HL-60/S4 treated with phorbol 12-myristate 13-acetate at 8.2 ng/mL for 4 days and 3 days (cell line): ENCODE data around the gene PRKCE.
"Not testable (repeated sequence)": the region's sequence is repeated elsewhere in the genome, so short reads cannot be mapped to it uniquely, and the experiment has no call there.

ENCODE experiments used
- in situ Hi-C: fragments of 300-500 bp; cut with MboI; formaldehyde crosslinking; loops from 2 replicates; pipeline ENCODE4 v1.15.0; 2022; ENCODE audit warnings: low sequenced_read_pairs

PRKCE gene

DNA sequence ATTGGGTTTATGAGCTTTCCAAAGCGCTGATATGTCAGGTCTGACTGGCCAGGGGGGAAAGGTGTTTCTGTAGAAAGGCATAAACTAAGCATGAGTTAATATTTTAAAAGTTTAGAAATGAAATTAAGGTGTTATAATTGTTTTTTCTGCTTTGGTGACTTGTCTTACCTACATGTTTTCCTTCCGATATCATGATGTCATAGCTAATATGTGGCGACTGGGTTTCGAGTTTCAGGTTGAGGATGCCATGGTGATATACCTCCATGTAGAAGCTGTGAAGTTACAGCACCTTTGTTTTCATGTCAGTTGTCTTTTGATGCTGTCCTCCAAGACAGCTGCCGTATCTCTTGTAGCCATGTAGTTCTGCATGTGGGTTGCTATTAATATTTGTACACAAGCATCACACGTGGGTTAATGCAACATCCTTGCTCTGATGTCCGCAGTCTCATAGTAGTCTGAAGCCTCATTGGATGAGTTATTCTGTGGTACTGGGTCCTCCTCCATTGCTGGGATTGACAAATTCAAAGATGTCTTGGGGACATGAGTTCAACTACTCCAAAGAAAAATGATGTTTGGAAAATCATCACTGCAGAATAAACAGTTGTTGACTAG lies 230.6 kb downstream of the PRKCE start:
- in situ Hi-C loops = no loop called here

DNA sequence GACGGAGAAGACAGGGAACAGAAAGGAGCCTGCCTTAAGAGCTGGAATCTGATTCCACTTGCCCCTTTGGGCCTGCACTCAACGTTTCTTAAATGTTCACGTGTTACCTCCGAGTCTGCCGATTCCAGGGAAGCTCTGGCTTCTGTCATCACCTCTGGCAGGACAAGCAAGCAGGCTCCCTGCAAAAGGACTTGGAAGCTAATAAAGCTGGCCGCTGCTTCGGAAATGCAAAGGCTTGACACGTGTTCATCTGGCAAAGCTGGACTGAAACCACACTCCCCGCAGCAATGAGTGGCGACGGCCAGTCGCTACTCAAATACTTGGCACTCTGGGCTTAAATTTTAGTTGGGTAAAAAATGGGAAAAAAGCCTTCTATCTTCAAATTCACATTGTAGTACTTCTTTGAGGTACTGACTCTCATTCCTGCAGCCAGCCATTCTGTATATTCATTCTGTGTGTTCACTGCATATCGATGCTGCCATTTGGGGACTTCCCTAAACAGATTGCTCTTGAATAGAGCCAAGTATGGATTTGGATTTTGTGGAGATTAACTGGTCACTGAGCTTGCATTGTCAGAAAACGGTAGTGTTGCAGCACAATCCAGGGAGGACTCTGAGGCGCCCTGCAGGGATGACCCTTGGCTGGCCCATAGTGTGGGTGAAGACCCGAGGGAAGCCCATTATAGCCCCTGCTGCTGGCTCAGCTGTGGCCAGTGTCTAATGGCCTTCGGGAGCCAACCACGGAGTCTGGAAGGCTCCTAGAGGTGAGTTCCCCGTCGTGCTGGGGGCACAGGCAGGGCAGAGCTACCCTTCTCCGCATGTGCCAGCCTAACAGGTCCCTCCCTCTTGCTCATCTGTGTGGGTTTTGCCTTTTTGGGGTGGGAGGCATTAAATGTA lies 231.5 kb downstream of the PRKCE start:
- in situ Hi-C loops = no loop called here

GRCh38 chr2:45883603-45884000 lies 232.1 kb downstream of the PRKCE start:
- in situ Hi-C loops = no loop called here

GRCh38 chr2:45884126-45884525 lies 232.7 kb downstream of the PRKCE start:
- in situ Hi-C loops = no loop called here

- in situ Hi-C loops = no loop called here
These were observed 233.7 kb downstream of the PRKCE start for GRCh38 chr2:45885171-45885621.

DNA sequence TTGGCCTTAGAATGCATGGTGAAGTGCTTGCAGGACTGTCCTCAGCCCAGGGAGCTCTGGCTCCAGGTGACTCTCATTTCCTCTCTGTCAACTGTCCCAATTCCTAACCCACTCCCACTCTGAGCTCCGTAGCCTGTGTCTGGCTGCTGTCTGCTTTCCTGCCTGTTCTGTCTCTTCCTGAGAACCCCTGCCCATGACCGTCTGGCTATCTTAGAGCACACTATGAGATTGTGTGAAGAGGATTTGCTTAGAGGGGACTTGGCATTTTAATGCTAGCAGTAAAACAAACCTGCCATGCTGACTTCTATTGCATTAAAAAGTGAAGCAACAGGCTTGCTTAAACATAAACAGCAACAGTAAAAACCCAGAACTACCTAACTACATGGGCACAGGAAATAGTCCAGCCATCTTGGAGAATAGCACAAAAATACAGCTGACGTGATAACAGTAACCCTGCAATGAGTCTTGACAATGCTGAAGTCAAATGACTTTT lies 234.7 kb downstream of the PRKCE start:
- in situ Hi-C loops = no loop called here

- in situ Hi-C loops = no loop called here
These were observed 236.7 kb downstream of the PRKCE start for GRCh38 chr2:45888167-45888566.

GRCh38 chr2:45888641-45889040 lies 237.2 kb downstream of the PRKCE start:
- in situ Hi-C loops = no loop called here

GRCh38 chr2:45889053-45889452 lies 237.6 kb downstream of the PRKCE start:
- in situ Hi-C loops = no loop called here

DNA sequence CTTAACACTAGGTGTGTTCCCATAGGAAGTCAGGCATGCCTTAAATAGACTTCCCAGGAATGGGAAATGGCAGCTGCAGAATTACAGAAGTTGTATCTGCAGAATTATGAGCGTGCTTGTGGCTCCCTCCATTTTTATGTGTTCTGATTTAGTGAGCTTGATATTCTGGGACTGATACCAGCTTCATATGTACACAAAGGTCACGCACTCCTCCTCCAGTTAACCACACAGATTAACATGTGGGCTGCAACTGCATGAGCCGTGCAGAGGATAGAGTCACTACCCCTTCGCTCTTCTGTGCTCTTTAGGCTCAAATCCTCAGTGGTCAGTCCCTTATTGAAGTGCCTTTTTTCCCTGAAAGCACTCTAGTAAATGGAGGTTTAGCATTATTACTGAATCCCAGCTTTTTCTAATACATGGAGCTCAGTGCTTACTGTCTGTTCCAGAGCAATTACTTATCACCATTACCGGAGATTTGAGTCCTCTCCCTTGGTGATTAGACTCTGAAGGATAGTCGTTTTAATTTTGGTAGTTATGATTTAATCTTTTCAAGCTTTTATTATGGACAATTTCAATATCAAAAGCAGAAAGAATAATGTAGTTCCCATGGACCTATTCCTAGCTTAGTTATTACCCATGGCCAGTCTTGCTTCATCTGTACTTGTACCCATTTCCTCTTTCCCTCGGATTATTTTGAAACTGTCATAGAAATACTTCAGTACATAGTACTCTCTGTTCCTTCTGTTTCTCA lies 238.3 kb downstream of the PRKCE start:
- in situ Hi-C loops = no loop called here

GRCh38 chr2:45890371-45890646 lies 238.8 kb downstream of the PRKCE start:
- in situ Hi-C loops = not testable (repeated sequence)

GRCh38 chr2:45890819-45891218 lies 239.3 kb downstream of the PRKCE start:
- in situ Hi-C loops = no loop called here

- in situ Hi-C loops = no loop called here
These were observed 240.4 kb downstream of the PRKCE start for GRCh38 chr2:45891719-45892424.

DNA sequence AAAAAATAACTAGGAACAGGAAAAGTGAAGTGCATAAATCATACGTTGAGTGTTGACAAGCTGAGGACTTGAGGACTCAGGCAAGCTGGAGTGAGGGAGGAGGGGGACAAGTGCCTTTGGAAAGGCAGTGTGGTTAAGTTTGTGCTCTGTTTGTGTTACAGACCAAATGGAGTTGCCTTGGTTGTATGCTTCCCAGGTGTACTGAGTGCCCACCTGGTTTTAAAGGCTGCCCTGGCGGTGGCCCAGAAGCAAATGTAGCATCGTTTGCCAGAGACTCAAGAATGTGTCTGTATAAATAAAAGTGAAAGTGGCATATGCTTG lies 240.9 kb downstream of the PRKCE start:
- in situ Hi-C loops = no loop called here

- in situ Hi-C loops = no loop called here
These were observed 241.3 kb downstream of the PRKCE start for GRCh38 chr2:45892757-45893156.

DNA sequence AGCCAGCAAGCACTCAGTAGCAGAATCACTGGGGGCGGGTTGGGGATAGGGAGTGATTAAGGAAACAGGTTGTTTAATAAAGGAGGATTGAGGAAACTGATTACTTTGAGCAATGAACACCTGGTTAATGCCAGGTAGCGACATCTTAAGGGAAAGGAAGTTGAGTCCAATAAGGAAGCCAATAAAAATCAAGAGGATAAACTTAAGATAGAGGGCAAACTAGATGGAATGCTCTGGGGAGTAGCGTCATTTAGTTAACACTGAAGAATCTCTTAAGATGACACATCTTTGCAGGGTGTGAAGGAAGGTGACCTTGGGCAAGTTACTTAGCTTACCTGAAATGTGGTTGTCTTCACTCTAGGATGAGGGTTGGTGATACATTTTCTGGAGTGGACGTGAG lies 242.7 kb downstream of the PRKCE start:
- in situ Hi-C loops = no loop called here

DNA sequence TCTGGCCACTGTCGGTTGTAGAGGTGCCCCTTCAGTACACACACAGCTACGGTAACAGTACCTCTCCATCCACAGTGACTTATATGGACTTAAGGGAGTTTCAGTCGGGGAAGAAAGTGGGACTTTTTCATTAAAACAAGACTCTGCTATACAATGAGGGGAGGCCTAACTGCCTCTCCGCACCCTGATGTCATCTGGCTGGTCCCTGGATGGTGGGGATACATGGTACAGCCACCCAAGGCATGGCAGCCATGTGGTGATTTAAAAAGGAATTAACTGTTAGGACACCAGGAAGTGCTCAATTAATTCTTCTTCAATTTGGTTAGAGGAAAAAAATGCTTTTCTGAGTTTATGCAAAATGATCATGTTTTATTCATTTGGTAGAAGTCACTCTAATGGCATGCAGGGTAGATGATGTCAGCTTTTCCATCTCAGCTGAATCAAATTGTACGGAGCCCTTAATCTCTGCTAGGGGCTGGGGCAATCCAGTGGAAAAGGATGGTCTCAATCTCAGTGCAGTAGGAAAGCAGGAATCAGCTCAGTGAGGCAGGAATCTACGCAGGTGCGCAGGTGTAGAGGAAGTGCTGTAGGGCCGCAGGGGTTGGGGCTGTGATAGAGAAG lies 243.9 kb downstream of the PRKCE start:
- in situ Hi-C loops = no loop called here

DNA sequence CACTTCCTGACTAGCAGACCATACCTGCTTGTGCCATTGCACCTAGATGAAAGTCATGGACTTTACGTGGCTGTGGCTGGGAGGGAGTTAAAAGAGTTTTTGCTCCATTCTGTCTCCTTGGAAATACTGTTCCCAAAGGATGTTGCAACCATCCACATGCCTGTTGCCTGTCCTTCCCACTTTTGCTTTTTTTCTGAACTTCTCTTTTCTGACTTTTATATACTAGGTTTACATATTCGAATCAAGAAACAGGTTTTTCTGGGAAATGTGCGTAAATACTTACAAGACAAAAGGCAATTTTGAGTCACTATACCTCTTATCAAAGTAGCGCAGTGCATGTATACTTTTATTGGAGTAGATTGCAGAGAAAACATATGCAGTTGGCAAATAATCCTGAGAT lies 244.8 kb downstream of the PRKCE start:
- in situ Hi-C loops = no loop called here

- in situ Hi-C loops = no loop called here
These were observed 246.4 kb downstream of the PRKCE start for GRCh38 chr2:45897842-45898241.

- in situ Hi-C loops = no loop called here
These were observed 247.3 kb downstream of the PRKCE start for GRCh38 chr2:45898819-45899218.

DNA sequence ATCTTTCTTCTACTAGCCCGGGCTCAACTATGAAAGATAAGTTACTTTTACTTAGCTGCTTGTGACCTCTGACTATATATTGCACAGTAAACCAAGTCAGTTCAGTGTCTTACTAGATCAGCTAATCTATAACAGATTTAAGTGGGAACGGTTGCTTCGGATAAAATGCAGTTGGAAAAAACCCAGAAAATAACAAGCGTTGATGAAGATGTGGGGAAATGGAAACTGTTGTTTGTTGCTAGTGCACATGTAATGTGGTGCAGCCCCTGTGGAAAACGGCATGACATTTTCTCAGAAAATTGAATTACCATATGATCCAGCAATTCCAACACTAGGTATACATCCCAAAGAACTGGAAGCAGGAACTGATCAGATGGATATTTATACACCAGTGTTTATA lies 248.5 kb downstream of the PRKCE start:
- in situ Hi-C loops = no loop called here
